Ovary (tissue), 3 donors: ENCODE measurements around the gene APCDD1.

Experiments
- EP300 ChIP-seq: sonication (generic); formaldehyde crosslinking; IDR thresholded peaks from one replicate; pipeline ENCODE4 v1.6.1; 2017; ENCODE audit warnings: antibody characterized with exemption
- POLR2A ChIP-seq: fragments of 450-650 bp; IDR thresholded peaks from one replicate; pipeline ENCODE4 v1.6.1; 2017; ENCODE audit warnings: antibody characterized with exemption, mild to moderate bottlenecking, moderate library complexity
- TF ChIP-seq, protein P1 (sequence below), 3 donors: fragments of 450-650 bp in 2 of 3; fragments of 200-600 bp in 1 of 3; IDR thresholded peaks; one replicate each; pipeline versions ENCODE4 v1.5.1 to v1.8.0; 2016 to 2022; ENCODE audit warnings: antibody characterized with exemption in 3 of 3, mild to moderate bottlenecking in 1 of 3
- donor health status: DM: no; HTN: no; CAD: no.

DNA sequence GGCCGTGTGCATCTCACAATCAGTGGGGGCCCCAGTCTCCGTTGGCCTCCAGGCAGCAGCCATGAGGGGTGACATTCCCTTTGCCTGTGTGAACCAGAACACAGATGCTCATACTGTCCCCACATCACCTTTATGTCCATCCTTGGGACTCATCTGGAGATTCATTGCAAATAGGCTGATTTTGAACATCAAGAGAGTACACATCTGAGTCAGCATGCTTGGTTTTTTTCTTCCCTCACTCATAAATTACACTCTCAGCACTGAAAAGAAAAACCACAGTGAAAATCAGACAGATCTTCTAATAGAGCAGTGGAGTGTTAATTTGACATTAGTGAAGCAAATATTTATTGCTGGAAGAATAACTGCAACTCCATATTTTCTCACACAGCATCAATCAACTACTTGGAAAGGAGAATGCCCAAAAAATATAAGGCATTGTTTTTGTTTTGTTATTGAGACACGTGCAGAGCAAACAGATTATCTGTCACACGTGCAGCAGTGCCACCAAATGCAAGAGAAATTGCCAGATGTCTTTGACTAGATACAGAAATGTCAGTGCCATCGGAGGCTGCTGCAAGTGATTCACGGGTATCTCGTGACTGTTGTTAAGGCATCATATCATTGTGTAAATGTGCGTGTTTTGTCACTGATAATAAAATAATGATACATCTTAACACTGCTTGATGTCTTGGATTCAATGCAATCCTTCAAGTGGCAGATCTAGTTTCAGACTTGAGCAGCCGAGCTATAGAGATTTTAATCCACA is 10.9 kb downstream of the APCDD1 start:
- TF ChIP-seq, protein P1, sequence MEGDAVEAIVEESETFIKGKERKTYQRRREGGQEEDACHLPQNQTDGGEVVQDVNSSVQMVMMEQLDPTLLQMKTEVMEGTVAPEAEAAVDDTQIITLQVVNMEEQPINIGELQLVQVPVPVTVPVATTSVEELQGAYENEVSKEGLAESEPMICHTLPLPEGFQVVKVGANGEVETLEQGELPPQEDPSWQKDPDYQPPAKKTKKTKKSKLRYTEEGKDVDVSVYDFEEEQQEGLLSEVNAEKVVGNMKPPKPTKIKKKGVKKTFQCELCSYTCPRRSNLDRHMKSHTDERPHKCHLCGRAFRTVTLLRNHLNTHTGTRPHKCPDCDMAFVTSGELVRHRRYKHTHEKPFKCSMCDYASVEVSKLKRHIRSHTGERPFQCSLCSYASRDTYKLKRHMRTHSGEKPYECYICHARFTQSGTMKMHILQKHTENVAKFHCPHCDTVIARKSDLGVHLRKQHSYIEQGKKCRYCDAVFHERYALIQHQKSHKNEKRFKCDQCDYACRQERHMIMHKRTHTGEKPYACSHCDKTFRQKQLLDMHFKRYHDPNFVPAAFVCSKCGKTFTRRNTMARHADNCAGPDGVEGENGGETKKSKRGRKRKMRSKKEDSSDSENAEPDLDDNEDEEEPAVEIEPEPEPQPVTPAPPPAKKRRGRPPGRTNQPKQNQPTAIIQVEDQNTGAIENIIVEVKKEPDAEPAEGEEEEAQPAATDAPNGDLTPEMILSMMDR (IDR thresholded peaks at IDR 0.05) = no peak
- no peak for TF ChIP-seq EP300
- TF ChIP-seq POLR2A = no peak
